A673 (cell line): ENCODE data around the gene SERPINE1. TPM values are rescaled to one million over a fixed set of nuclear protein-coding genes. Genes with fewer than 3 reads are reported as not detected.
"Not testable (repeated sequence)": the region's sequence is repeated elsewhere in the genome, so short reads cannot be mapped to it uniquely, and the experiment has no call there.

Experiments used
- BruUV-seq: library from RNA; stranded (reverse); fragments of 400-500 nt; replicated peaks from 2 replicates; lab custom pipeline; 2021; lab: Mats Ljungman, UMichigan
- CTCF ChIA-PET: fragments of 300-600 bp; sonication (Branson Sonifier 250); formaldehyde crosslinking; loops from one replicate; lab custom pipeline; 2022; ENCODE audit warnings: antibody characterized with exemption; lab: Charles Lee
- POLR2A ChIA-PET: fragments of 300-600 bp; sonication (Branson Sonifier 250); formaldehyde crosslinking; loops from one replicate; lab custom pipeline; 2022; ENCODE audit warnings: antibody characterized with exemption; ENCODE audit not compliant: low non-redundant PET; lab: Charles Lee
- DNase-seq: peaks from one replicate; pipeline ENCODE4 v3.0.0-alpha.2; 2015; ENCODE audit warnings: low spot score
- H3K27ac ChIP-seq: fragments of 200-600 bp; sonication (generic); 2 replicates; pipeline ENCODE4 v1.5.1; 2016; ENCODE audit warnings: mixed run types, low read depth, mild to moderate bottlenecking, mixed read lengths, antibody characterized with exemption, low read length; ENCODE audit not compliant: poor library complexity, severe bottlenecking
- H3K27me3 ChIP-seq: fragments of 200-600 bp; sonication (generic); replicated peaks from 2 replicates; pipeline ENCODE4 v1.6.1; 2017; ENCODE audit warnings: mixed run types, low read depth, mild to moderate bottlenecking, mixed read lengths, antibody characterized with exemption, low read length; ENCODE audit not compliant: insufficient read depth, poor library complexity
- H3K36me3 ChIP-seq: fragments of 200-600 bp; sonication (generic); 2 replicates; pipeline ENCODE4 v1.6.1; 2016; ENCODE audit warnings: mixed run types, mild to moderate bottlenecking, mixed read lengths, antibody characterized with exemption, low read length; ENCODE audit not compliant: insufficient read depth, poor library complexity, severe bottlenecking
- H3K4me1 ChIP-seq: fragments of 200-600 bp; sonication (generic); 2 replicates; pipeline ENCODE4 v1.6.1; 2017; ENCODE audit warnings: mixed run types, mild to moderate bottlenecking, mixed read lengths, antibody characterized with exemption, low read length; ENCODE audit not compliant: insufficient read depth, poor library complexity, severe bottlenecking
- H3K4me3 ChIP-seq: fragments of 200-600 bp; sonication (generic); 2 replicates; pipeline ENCODE4 v1.5.1; 2016; ENCODE audit warnings: low read depth, mixed run types, mild to moderate bottlenecking, mixed read lengths, low read length; ENCODE audit not compliant: poor library complexity, severe bottlenecking
- H3K9me3 ChIP-seq: fragments of 200-600 bp; sonication (generic); 2 replicates; pipeline ENCODE4 v1.6.1; 2016; ENCODE audit warnings: mixed run types, low read depth, mild to moderate bottlenecking, mixed read lengths, antibody characterized with exemption, low read length; ENCODE audit not compliant: poor library complexity, severe bottlenecking
- EZH2 ChIP-seq: fragments of 200-600 bp; sonication (generic); IDR thresholded peaks from 2 replicates; pipeline ENCODE4 v1.6.1; 2017; ENCODE audit warnings: borderline replicate concordance, low read depth, mild to moderate bottlenecking, mixed read lengths, antibody characterized with exemption, low read length; ENCODE audit not compliant: poor library complexity, severe bottlenecking
- intact Hi-C: fragments of 100-400 bp; cut with micrococcal nuclease; formaldehyde crosslinking; loops from one replicate; pipeline ENCODE4 v1.10.0; 2022; ENCODE audit not compliant: unreplicated experiment
- total RNA-seq: library from RNA; stranded (reverse); gene quantifications from 2 replicates; pipeline ENCODE4 v1.2.3, GENCODE V29; 2021
- TF ChIP-seq, protein P1 (sequence below): fragments of 300-800, 200-600 bp; sonication (generic); conservative IDR thresholded peaks from 2 replicates; pipeline ENCODE4 v1.5.1; 2017; ENCODE audit warnings: low read depth, mild to moderate bottlenecking, antibody characterized with exemption, low read length, moderate library complexity, mixed read lengths

The SERPINE1 gene
- total RNA-seq, 1 experiment from 2014 or later: 5.3 TPM

DNA sequence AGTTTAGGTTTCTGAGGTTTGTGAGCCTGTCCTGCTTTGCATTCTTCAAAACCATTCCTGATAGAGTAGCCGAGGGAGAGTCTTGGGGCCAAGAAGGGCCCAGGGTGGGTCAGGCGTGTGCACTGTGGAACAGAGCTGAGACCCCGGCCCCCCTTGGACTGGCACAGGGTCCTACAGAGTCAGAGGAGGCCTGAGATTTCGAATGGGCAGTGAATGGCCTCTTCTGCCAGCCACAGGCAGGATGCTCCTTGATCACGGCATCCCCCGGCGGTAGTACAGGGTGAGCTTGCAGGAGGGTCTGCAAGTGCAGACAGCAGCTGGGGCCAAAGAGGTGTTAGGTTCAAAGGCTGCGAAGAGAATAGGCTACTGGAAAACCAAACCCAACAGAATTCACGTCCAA is 37.0 kb upstream of the SERPINE1 start:
- H3K36me3 ChIP-seq: peaks cover 17% of the 10 kb centered on the region
- POLR2A ChIA-PET: interaction anchor here (0.7 kb wide), 1 partner anchor 13 kb away, joined by 5 read pairs; no protein-coding TSS in a partner anchor
- peaks cover 9% of the 10 kb centered on the region for H3K4me1 ChIP-seq
- intact Hi-C loops: loop anchor here (10.0 kb wide), 2 partner anchors 45 to 85 kb away; no protein-coding TSS in a partner anchor
- TF ChIP-seq EZH2: no peak
- no peak for DNase-seq
- H3K27ac ChIP-seq: no peak overlapping the region
- CTCF ChIA-PET: interaction anchor here (0.6 kb wide), 1 partner anchor 106 kb away, joined by 6 read pairs; no protein-coding TSS in a partner anchor
- no peaks in the 10 kb centered on the region for H3K27me3 ChIP-seq
- H3K9me3 ChIP-seq: no peaks in the 10 kb centered on the region
- no TSS peak for BruUV-seq
- H3K4me3 ChIP-seq: no peak overlapping the region

DNA sequence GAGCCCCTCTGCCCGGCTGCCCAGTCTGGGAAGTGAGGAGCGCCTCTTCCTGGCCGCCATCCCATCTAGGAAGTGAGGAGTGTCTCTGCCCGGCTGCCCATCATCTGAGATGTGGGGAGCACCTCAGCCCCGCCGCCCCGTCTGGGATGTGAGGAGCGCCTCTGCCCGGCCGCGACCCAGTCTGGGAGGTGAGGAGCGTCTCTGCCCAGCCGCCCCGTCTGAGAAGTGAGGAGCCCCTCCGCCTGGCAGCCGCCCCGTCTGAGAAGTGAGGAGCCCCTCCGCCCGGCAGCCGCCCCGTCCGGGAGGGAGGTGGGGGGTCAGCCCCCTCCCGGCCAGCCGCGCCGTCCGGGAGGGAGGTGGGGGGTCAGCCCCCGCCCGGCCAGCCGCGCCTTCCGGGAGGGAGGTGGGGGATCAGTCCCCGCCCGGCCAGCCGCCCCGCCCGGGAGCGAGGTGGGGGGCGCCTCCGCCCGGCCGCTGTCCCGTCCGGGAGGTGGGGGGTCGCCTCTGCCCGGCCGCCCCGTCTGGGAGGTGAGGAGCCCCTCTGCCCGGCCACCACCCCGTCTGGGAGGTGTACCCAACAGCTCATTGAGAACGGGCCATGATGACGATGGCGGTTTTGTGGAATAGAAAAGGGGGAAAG is 34.5 kb upstream of the SERPINE1 start:
- H3K27ac ChIP-seq, CTCF ChIA-PET, BruUV-seq: not testable (repeated sequence)

DNA sequence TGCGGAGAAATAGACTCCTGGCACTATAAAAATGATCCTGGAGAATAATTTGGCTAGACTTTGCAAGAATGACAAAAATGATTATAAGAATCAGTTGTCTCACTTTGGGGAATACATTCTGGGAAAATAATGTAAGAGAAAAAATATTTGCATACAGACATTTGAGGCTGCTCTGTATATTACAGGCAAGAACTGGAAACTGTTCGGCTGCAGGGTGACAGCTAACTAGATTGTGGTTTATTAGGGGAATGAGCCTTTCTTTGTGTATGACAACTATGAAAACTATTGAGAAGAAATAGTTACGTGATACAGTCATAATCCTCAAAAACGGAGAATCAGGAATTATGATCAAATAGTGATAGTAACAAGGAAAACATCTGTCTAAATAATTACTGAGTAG is 33.0 kb upstream of the SERPINE1 start:
- BruUV-seq: no TSS peak
- CTCF ChIA-PET: no interaction called here
- DNase-seq: no peak
- TF ChIP-seq, protein P1, sequence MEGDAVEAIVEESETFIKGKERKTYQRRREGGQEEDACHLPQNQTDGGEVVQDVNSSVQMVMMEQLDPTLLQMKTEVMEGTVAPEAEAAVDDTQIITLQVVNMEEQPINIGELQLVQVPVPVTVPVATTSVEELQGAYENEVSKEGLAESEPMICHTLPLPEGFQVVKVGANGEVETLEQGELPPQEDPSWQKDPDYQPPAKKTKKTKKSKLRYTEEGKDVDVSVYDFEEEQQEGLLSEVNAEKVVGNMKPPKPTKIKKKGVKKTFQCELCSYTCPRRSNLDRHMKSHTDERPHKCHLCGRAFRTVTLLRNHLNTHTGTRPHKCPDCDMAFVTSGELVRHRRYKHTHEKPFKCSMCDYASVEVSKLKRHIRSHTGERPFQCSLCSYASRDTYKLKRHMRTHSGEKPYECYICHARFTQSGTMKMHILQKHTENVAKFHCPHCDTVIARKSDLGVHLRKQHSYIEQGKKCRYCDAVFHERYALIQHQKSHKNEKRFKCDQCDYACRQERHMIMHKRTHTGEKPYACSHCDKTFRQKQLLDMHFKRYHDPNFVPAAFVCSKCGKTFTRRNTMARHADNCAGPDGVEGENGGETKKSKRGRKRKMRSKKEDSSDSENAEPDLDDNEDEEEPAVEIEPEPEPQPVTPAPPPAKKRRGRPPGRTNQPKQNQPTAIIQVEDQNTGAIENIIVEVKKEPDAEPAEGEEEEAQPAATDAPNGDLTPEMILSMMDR: no peak
- TF ChIP-seq EZH2: no peak
- intact Hi-C loops: loop anchor here (1.0 to 10.0 kb wide), 2 partner anchors 81 to 98 kb away; no protein-coding TSS in a partner anchor
- no peak overlapping the region for H3K27ac ChIP-seq
- POLR2A ChIA-PET: no interaction called here
- H3K27me3 ChIP-seq: no peaks in the 10 kb centered on the region
- no peak overlapping the region for H3K4me3 ChIP-seq
- H3K9me3 ChIP-seq: no peaks in the 10 kb centered on the region
- no peaks in the 10 kb centered on the region for H3K4me1 ChIP-seq
- no peaks in the 10 kb centered on the region for H3K36me3 ChIP-seq

More for the DNA sequence above, 34.5 kb upstream of the SERPINE1 start:
- POLR2A ChIA-PET, H3K36me3 ChIP-seq, H3K9me3 ChIP-seq, H3K4me1 ChIP-seq, H3K27me3 ChIP-seq, DNase-seq, H3K4me3 ChIP-seq: not testable (repeated sequence)
- intact Hi-C loops: loop anchor here (10.0 kb wide), 1 partner anchor 82 kb away; no protein-coding TSS in a partner anchor

DNA sequence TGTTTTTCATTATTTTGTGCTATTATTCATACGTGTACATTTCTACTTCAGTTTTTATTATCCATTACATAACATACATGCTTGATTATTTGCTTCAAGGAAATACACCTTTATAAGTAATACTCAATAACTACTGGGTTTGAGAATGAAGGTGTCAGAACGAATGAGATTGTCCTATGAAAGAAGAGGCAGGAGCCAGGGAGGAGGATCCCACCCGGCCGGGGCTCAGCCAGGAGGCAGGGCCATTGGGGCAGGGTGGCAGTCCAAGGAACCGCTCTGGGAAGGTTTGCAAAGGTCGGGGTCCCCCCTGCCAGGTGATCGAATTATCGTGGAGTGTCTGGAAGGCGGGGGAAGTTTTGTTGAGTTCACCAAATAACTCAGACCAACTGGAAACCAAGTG is 32.5 kb upstream of the SERPINE1 start:
- TF ChIP-seq, protein P1: no peak
- no peak for TF ChIP-seq EZH2
- no TSS peak for BruUV-seq
- intact Hi-C loops: loop anchor here (1.0 to 10.0 kb wide), 2 partner anchors 80 to 98 kb away; no protein-coding TSS in a partner anchor
- ChIA-PET POLR2A (no interaction called here), CTCF (interaction anchor here (0.5 to 1.0 kb wide), 10 partner anchors 10 to 216 kb away, joined by 3 to 11 read pairs (median 5); no protein-coding TSS in a partner anchor)
- Histone ChIP-seq H3K27me3 (no peaks in the 10 kb centered on the region), H3K9me3 (no peaks in the 10 kb centered on the region), H3K36me3 (no peaks in the 10 kb centered on the region), H3K27ac (no peak overlapping the region), H3K4me3 (no peak overlapping the region), H3K4me1 (no peaks in the 10 kb centered on the region)
- no peak for DNase-seq
